ENCODE measurements around the gene PKHD1.

Gene PKHD1

GRCh38 chr6:51600514-51600913 lies 486.9 kb downstream of the PKHD1 start:
- TF ChIP-seq RAD21 (IDR thresholded peaks at IDR 0.05; ENCODE audit: low read depth) = no peak

- no peak for TF ChIP-seq NFIC (IDR thresholded peaks at IDR 0.05)
- TF ChIP-seq YY1 (IDR thresholded peaks at IDR 0.05; ENCODE audit: low read depth) = no peak
- TF ChIP-seq, protein P1, sequence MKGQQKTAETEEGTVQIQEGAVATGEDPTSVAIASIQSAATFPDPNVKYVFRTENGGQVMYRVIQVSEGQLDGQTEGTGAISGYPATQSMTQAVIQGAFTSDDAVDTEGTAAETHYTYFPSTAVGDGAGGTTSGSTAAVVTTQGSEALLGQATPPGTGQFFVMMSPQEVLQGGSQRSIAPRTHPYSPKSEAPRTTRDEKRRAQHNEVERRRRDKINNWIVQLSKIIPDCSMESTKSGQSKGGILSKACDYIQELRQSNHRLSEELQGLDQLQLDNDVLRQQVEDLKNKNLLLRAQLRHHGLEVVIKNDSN (IDR thresholded peaks at IDR 0.05) = no peak
- TF ChIP-seq CEBPB (IDR thresholded peaks at IDR 0.05) = no peak
- no peak for TF ChIP-seq TAF1 (IDR thresholded peaks at IDR 0.05; ENCODE audit: low read depth)
- TF ChIP-seq TCF12 (IDR thresholded peaks at IDR 0.05; ENCODE audit: low read depth) = no peak
- no peak for TF ChIP-seq ZBTB7A (IDR thresholded peaks at IDR 0.05; ENCODE audit: low read depth)
- no peak for TF ChIP-seq EP300 (IDR thresholded peaks at IDR 0.05; ENCODE audit: borderline replicate concordance)
- TF ChIP-seq REST (IDR thresholded peaks at IDR 0.05; ENCODE audit: low read depth) = no peak
- no peak for TF ChIP-seq EGR1 (IDR thresholded peaks at IDR 0.05)
- TF ChIP-seq, protein P2, sequence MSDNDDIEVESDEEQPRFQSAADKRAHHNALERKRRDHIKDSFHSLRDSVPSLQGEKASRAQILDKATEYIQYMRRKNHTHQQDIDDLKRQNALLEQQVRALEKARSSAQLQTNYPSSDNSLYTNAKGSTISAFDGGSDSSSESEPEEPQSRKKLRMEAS (IDR thresholded peaks at IDR 0.05) = no peak
- TF ChIP-seq CREB1 (IDR thresholded peaks at IDR 0.05; ENCODE audit: low read depth) = no peak
- no peak for TF ChIP-seq FOXM1 (IDR thresholded peaks at IDR 0.05; ENCODE audit: borderline replicate concordance, low read depth)
These were observed 489.2 kb downstream of the PKHD1 start for GRCh38 chr6:51598171-51598570.

- TF ChIP-seq RAD21 (IDR thresholded peaks at IDR 0.05; ENCODE audit: low read depth) (no peak), EGR1 (IDR thresholded peaks at IDR 0.05) (no peak), TCF12 (IDR thresholded peaks at IDR 0.05; ENCODE audit: low read depth) (no peak), CREB1 (IDR thresholded peaks at IDR 0.05; ENCODE audit: low read depth) (no peak), YY1 (IDR thresholded peaks at IDR 0.05; ENCODE audit: low read depth) (no peak), TAF1 (IDR thresholded peaks at IDR 0.05; ENCODE audit: low read depth) (no peak), NFIC (IDR thresholded peaks at IDR 0.05) (no peak), CEBPB (IDR thresholded peaks at IDR 0.05) (no peak), FOXM1 (IDR thresholded peaks at IDR 0.05; ENCODE audit: borderline replicate concordance, low read depth) (no peak), TEAD4 (IDR thresholded peaks at IDR 0.05) (no peak), ZBTB7A (IDR thresholded peaks at IDR 0.05; ENCODE audit: low read depth) (no peak)
- TF ChIP-seq, protein P1 (IDR thresholded peaks at IDR 0.05) = no peak
These were observed 492.4 kb downstream of the PKHD1 start for GRCh38 chr6:51594981-51595380.

GRCh38 chr6:51585264-51585663 lies 502.1 kb downstream of the PKHD1 start:
- TF ChIP-seq, protein P1 (IDR thresholded peaks at IDR 0.05) = no peak
- no peak for TF ChIP-seq TCF12 (IDR thresholded peaks at IDR 0.05; ENCODE audit: low read depth)
- TF ChIP-seq FOXM1 (IDR thresholded peaks at IDR 0.05; ENCODE audit: borderline replicate concordance, low read depth) = no peak
- TF ChIP-seq EP300 (IDR thresholded peaks at IDR 0.05; ENCODE audit: borderline replicate concordance) = no peak
- TF ChIP-seq YY1 (IDR thresholded peaks at IDR 0.05; ENCODE audit: low read depth) = no peak
- TF ChIP-seq NFIC (IDR thresholded peaks at IDR 0.05) = no peak
- TF ChIP-seq TEAD4 (IDR thresholded peaks at IDR 0.05) = no peak
- TF ChIP-seq EGR1 (IDR thresholded peaks at IDR 0.05) = no peak
- no peak for TF ChIP-seq ZBTB7A (IDR thresholded peaks at IDR 0.05; ENCODE audit: low read depth)
- no peak for TF ChIP-seq REST (IDR thresholded peaks at IDR 0.05; ENCODE audit: low read depth)
- no peak for TF ChIP-seq CREB1 (IDR thresholded peaks at IDR 0.05; ENCODE audit: low read depth)

DNA sequence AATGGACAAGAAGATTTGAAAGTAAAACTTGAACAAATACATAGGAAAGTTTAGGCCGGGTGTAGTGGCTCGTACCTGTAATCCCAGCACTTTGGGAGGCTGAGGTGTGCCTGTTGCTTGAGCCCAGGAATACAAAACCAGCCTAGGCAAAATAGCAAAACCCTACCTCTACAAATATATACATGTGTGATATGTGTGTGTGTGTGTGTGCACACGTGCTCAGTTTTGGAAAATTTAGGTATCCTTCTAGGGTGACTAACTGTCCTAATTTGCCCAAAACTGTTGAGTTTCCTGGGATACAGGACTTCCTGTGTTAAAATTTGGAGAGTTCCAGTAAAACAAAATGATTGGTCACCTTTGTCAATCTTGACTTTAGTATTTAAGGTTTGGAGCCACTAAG lies 503.2 kb downstream of the PKHD1 start:
- TF ChIP-seq YY1 (IDR thresholded peaks at IDR 0.05; ENCODE audit: low read depth) = no peak
- no peak for TF ChIP-seq NFIC (IDR thresholded peaks at IDR 0.05)
- no peak for TF ChIP-seq TEAD4 (IDR thresholded peaks at IDR 0.05)
- TF ChIP-seq EGR1 (IDR thresholded peaks at IDR 0.05) = no peak
- TF ChIP-seq TAF1 (IDR thresholded peaks at IDR 0.05; ENCODE audit: low read depth) = no peak
- no peak for TF ChIP-seq CEBPB (IDR thresholded peaks at IDR 0.05)
- TF ChIP-seq, protein P1 (IDR thresholded peaks at IDR 0.05) = no peak
- TF ChIP-seq, protein P2 (IDR thresholded peaks at IDR 0.05) = no peak
- no peak for TF ChIP-seq TCF12 (IDR thresholded peaks at IDR 0.05; ENCODE audit: low read depth)
- TF ChIP-seq RAD21 (IDR thresholded peaks at IDR 0.05; ENCODE audit: low read depth) = no peak
- no peak for TF ChIP-seq ZBTB7A (IDR thresholded peaks at IDR 0.05; ENCODE audit: low read depth)
- no peak for TF ChIP-seq FOXM1 (IDR thresholded peaks at IDR 0.05; ENCODE audit: borderline replicate concordance, low read depth)
- no peak for TF ChIP-seq REST (IDR thresholded peaks at IDR 0.05; ENCODE audit: low read depth)
- TF ChIP-seq CREB1 (IDR thresholded peaks at IDR 0.05; ENCODE audit: low read depth) = no peak
- no peak for TF ChIP-seq EP300 (IDR thresholded peaks at IDR 0.05; ENCODE audit: borderline replicate concordance)

Data from Ishikawa (cell line).